GM04504 (cell line): ENCODE results near the gene SMG6.

ENCODE experiments used
- DNase-seq: peaks from one replicate; pipeline ENCODE4 v3.0.0-alpha.2; 2012; ENCODE audit warnings: low read depth

The SMG6 gene

DNA sequence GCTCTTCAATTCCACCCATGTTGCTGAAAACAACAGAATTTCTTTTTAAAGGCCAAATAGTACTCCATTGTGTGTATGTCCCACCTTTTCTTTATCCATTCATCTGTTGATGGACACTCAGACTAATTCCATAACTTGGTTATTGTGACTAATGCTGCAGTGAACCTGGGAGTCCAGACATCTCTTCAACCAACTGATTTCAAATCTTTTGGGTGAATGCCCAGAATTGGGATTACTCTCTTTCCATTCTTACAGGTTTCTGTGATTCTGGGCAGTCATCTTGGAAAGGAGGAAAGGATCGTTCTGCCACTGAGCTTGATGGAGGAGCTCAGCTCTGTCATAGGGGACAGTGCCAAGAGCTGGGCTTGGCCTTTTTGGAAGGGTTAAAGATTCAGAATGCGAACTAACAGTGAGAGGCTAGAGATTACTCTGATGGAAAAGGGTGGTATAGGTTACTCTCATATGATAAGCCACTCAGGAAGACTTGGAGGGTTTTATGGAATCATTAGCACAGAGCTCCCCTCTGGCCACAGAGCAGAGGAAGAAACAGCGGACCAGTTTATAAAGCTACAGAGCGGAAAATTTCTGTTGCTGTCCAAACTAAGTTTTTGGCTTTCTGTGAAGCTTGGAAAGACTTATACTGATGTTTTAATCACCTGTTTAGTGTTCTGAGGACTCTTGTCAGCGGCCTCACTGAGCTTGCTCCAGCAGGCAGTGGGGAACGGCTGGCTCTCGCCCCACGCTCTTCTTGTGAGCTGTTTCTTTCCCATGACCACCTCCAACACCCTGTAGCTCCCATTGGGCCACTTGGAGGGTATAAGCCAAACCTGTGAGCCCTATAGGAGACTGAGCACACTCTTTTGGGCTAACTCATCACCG, 200.4 kb downstream of the SMG6 start:
- peak; percentile 64 for DNase-seq

DNA sequence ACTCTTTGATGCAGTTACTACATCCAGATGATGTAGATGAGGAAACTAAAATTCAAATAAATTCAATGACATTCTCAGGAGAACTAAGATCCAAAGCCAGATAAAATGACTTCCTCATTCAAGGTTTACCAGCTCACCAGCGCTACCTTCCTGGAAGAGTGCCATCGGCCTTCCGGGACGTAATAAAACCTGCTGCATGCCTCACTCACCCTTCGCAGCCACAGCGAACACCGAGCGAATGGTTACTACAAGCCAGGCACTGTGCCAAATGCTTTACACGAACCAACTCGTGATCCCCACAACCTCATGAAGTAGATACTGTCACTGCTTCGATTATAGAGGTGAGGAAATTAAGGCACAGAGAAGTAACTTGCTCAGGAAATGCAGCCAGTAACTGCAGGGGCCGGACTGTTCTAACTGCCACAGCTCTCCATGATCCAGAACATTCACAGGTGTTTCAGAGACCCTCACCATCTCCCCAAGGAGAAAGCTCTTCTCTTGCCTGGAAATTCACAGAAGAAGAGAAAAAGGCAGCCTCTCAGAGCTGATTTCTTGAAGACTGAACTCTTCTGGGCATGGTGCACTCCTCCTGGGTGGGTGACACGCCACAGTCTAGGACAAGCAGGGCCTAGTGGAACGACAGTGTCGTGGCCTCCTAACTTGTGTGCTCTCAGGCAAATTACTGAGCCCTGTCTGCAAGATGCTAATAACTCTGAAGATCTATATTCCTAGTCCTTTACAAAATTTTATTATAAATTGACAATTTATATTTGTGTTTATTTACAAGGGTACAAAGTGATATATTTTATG, 201.9 kb downstream of the SMG6 start:
- no peak for DNase-seq

DNA sequence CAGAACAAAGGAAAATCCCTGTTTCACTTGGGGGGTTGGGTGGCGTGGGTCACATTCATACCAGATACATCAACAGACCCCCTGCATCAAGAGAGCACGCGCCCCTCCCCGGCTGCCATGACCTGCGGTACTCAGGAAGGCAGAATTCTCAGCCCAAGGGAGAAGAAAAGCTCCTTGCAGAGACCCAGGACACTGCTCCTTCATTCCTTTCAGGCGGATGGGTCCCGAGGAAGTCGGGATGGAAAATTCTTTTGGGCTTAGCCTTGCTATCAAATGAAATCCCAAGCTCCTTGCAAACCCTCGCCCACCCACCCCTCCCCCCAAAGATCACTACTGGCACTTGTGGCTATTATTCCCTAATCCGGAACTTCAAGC, 208.1 kb downstream of the SMG6 start:
- DNase-seq = no peak

DNA sequence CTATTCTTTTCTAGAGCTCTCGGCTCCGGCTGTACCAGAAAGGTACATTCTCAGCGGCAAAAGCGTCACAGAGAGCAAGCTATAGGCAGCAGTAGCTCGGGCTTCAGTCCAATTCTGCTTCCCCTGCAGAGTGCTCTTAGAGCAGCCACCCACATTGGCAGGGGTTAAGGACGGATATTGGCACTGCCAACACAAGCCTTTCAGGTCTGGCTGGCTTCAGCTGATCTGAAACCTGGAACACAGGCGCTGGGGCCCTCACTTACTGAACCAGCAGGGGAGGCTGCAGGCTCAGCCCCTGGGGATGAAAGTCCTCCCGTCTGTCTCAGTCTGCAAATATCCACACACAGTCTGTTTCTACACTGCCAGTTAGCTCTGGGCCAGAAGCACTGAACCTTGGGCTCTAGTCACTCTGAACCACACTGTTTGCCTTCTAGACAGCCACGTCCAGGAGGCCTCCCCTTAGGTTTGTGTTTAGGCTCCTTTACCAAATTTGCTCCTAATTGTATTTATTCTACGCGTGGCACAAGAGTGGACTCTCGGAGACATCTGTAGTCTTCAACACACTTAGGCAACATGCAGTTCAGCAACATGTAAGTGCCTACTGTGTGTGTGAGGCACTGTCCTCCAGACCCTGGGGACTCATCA, 208.6 kb downstream of the SMG6 start:
- DNase-seq = no peak

DNA sequence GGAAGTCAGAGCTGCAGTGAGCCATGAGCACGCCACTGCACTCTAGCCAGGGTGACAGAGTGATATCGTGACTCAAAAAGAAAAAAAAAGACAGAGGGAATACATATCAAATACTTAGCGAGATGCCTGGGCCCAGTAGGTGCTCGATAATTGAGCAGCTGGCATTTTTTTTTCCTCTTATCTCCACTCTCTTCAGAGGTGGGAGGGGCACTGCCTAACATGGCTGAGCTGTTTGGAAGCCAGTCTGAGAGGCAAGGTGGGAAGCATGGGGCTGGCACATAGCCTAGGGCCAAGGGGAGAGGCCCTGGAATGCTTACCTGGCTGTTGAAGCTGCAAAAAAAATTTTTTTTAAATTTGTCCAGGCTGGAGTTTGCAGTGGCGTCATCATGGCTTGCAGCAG, 210.2 kb downstream of the SMG6 start:
- DNase-seq = no peak

DNA sequence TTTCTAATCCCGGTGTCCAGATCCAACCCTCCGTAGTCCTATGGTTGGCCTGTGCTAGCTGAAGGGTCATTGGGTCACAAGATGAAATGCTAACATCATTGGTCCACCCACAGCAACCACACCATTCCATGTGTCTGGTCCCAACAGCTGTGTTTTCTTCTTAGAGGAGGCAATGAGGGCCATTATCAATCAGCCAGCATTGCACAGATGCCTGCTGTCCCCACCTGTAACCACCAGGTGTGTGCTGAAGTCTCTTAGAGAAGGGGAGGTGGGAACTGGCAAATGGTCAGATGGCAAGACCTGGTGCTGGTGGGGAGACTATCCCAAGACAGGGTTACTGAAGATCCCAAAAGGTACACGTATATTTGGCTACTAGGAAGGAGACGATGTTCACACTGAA, 211.3 kb downstream of the SMG6 start:
- no peak for DNase-seq

DNA sequence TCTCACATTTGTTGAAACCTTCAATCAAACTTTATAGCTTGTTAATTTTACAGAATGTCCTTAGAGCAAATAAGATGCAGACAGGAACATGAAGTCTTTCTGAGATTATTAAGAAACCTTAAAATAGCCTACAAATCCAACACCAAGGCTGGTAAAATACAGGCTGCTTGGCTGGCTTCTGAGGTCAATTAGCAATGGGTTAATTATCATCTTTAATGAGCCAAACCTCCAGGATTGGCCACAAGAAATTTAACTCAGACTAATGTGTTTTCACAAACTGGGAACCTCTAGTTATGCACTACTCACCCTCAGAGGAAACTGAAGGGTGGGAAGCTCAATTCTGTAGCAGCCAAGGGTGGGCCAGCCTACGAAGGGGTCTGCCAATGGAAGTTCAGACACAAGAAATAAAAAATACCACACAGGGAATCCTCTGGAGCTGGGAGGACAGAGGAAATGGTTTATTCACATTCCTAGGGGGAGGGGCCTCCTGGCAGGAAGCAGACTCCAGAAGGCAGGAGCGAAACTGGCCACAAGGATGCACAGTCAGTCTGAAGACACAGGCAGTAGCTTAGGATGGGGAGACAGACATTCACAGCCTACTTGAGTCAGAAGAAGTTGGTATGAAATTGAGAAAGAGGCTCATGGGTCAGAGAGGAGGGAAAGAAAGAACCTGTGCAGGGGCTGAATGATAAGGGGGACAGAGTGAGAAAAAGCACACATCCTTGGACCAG, 212.6 kb downstream of the SMG6 start:
- peak; percentile 91 for DNase-seq

DNA sequence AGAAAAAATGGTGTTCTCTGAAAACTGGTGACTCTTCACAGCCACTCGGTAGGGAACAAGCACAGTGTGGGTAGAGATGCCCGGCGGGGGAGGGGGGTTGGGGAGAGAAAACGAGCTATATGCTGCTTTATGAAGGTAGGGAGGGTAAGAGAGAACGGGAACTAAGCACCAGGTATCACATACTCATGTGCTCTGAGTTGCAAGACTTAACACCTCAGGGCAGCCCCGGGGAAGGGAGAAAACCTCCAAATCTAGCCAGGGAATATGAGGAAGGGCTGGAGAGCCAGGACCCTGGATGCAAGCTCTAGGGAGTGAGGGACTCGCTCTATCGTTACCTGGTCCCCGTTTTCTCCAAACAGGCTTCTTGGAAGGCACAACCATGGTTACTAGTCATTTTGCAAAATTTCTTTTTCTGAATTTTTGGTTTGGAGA, 213.4 kb downstream of the SMG6 start:
- no peak for DNase-seq

DNA sequence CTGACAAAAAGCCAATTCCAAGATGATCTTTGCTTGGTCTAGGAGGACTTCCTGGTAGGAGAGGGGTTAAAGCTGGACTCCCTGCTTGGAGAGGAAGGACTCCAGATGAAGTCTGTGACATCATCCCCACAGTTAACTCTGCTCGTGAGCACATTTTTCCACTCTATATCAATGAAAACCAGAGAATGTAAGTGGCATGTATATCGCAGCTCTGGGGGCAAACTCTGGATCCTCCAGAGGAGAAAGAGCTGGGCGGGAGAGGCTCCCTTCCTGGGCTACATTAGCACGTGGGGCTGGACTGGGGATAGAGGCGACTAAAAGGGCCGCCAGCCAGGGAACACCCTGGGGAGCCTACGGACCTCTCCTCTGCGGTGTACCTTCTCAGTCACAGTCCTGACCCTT, 214.6 kb downstream of the SMG6 start:
- DNase-seq = no peak

DNA sequence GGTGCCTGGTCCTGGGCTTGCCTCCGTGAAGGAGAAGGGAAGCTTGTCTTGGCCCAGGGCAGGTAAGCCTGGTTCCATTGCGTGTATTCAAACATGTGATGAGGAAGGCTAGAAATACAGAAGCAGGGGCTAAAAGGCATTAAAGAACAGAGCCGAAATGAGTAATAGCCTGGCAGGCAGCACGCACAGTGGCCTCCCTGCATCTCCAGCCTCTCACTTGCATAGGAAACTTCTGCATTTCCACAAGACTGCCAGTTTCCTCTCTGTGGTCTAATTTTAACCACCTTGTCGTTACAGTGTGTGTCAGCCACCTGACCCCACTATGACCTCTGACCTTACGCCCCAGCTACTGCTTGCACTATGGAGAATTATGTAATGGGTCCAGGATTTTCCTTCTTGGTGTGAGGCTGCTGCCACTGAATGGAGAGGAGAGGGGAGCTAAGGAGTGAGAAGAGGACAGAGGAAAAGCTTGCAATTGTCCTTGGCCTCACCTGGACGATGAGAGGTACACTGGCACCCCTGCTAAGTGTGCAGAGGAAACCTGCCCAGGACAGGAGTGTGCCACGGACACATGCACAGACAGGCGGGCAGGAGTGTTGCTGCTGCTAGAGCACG, 215.9 kb downstream of the SMG6 start:
- no peak for DNase-seq

DNA sequence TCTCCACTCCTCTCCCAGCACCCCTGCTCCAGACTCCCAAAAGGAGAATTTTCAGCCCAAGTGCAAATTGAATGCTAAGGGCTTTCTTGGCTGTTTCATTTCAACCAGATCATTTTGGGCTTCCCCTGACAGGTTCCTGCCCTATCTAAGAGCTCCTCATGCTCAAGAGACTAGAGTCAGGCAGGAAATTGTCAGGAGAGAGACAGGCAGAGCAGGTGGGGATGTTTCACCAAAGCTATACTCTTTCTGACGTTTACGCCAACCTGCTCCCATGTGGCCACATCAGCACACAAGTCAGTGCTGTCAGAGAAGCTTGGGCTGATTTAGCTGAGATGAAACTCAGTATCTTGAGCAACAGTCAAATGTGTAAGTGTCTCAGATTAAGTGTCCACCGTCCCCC, 217.3 kb downstream of the SMG6 start:
- DNase-seq = no peak

DNA sequence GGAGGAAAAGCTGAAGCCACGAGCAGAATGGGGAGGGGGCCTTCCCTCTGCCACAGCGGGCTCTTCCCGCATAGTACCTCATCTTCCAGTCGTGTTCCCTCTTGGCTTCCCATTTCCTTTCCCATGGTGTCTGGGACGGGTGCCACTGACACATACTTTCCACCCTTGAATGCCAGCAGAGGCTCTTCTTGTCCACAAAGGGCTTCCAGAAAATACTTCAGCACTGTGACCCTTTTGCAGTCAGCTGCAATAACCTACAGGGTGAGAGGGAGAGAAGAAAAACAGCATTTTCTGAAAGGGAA, 218.0 kb downstream of the SMG6 start:
- DNase-seq = no peak

DNA sequence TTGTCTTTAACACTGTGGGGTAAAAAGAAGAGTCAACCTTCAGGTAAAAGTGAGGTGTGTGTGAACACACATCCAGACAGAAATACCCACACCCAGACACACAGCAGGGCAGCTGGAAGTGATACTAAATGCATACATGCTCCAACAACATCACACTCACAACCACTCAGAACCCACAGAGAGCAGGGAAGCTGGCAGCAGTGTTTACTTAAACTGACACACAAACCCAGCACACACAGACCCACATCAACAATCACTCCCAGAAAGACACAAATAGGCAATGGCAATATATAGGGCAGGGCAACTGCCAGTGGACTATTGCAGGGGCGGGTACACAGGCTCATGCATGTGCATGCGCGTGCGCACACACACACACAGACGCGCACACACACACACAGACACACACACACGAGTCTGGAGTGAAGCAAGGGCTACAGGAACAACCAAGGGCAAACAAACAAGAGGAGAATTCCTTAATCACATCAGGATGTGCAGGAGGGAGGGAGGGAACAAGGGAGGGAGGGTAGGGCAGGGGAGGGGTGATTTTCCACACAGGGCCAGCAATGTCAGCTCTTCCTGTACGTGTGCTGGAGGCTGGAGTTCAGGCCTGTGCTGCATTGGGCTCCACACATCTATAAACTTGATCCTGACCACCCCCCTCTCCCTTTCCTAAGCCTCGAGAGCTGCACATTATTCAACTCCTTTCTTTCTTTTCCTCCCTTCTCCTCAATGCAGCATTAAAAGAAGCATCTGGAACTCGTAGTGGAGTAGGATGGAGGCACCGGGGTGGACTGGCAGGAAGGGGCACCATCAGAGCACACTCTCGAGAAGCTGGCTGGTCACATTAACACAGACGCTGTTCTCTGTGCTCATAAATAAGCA, 218.6 kb downstream of the SMG6 start:
- DNase-seq = peak; percentile 84

DNA sequence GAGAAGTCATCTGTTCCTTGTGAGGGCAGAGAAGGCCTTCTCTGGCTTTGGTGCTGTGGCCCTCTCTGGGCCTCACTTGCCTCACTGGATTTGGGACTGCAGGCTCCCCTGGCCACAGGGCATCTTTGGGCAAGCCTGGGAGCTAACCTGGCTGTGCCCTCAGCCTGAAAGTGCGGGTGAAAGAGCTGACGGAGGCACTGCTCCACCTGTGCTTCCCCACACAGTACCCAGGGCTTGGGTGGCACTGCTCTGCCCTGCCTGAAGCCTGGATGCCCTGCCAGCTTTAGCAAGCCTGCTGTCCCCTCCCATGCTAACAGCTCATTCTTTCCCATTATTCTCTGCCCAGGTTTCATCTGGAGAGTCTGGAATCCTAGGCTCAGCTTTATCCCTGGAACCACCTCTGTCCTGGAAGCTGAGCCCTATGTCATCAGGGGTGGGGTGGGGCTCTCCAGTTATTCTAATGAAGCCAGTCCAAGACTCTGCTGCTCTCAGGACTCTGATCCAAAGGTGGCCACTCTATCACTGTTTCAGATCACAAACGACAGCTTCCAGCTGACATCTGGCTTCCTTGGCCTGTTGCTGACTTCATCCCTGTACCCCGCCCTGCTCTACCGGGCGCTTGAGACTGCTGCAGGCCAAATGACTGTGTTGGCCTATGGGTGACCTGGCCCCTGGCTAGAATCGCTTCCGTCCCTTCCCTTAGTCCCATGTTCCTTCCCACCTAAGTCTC, 219.4 kb downstream of the SMG6 start:
- peak; percentile 85 for DNase-seq

DNA sequence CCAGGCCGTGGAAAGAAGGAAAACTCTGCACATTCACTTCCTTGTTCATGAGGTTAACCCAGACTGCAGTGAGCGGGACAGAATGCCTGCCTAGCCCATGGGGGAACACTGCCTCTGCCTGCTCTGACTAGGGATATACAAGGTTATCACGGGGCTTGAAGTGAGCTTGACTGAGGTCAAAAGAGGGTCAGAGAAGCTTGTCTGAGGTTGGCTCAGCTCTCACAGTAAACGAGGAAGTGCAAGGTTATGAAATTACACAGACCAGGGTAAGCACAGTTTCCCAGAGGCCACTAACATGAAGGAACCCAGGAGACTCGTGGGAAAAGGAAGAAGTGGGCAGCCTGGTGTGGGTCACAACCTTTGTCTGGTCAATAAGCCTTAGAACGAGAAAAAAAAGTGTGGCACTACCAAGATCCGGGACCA, 220.0 kb downstream of the SMG6 start:
- DNase-seq = no peak

DNA sequence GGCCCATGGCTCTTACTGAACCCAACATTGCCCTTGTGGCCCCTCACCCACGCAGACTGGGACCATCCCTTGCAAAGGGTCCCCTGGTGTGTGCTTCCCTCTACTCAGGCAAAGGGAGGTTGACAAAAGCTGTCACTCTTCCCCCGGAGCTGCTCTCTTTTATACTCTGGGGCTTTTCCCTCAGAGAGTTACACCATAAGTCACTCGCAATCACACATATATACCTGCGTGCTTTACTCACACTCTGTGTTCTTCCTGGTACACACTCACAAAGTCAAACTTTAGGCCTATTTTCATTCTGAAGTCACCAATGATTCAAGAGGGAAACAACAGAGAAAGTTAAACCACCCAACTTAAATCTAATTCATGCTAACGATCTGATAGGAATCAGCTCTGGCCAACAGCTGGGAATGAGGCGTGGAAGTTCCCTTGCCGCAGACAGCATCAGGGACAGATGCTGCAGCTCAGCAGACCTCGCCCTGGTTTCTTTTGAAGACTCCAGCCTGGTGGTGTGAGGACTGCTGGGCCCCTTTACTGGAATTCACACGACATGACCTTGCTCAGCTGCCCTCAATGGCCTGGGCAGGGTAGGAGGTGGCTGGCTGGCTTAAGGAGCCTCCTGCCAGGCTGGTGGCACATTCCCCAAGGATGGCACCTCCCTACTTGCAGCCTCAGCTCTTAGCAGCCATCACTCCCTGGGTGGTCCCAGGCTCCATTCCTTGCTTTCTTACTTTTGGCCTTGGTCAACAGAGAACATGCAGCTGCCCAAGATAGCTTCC, 221.4 kb downstream of the SMG6 start:
- DNase-seq = no peak

DNA sequence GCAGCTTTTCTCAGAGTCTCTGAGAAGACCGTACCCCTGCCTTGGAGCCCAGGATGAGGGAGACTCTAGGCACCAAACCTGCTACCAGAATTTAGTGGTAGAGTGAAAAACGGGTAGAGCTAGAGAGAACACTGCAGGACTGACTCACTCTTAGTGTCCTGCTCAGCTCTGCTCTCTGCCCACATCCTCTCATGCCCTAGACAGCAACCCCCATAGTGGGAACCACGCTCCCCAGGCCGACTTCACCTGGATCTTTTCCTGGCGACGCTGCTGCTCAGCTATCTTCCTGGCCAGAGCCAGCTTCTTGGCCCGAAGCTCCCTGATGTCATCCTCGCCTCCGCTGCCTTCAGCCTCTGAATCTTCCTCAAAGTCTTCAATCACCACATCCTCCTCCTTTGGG, 222.0 kb downstream of the SMG6 start:
- no peak for DNase-seq

DNA sequence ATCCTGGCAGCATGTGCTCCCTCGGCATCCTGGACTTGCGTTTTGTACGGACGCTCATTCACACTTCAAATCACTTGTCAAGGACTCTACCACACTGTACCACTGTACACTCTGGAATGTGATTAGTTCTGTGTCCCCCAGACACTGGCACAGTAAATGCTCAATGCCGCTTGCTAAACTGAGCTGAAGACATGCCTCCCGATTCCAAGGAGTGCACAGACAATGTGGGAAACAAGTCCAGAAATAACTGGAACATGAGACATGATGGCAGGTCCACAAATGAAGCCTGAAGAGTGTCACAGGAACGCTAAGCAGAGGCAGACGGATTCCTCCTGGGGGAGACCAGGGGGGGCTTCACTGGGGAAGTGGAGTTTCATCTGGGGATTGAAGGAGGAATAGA, 226.5 kb downstream of the SMG6 start:
- DNase-seq = no peak
